Naive thymus-derived CD8-positive, alpha-beta T cell (primary cell): Measurements from ENCODE around the gene MAPT. TPM values are rescaled to one million over a fixed set of nuclear protein-coding genes. Genes with fewer than 3 reads are reported as not detected.
A peak's percentile ranks its signal among the peaks of the same experiment; 100 is the strongest.

Source experiments
- ATAC-seq, 2 donors: fragments of 150-1000 bp; cut with Tn5 transposase in 1 of 2; sonication (Bioruptor Pico), chemical (Tn5 transposase) in 1 of 2; 1 replicate in 1 of 2; 2 replicates in 1 of 2; pipeline ENCODE4 v1.10.0; 2021; ENCODE audit warnings: mild to moderate bottlenecking in 2 of 2, moderate library complexity in 2 of 2
- POLR2A ChIA-PET: fragments of 350-600 bp; sonication (Branson Sonifier 250); formaldehyde crosslinking; loops from one replicate; lab custom pipeline; 2021; ENCODE audit warnings: antibody characterized with exemption; lab: Charles Lee
- DNase-seq, 10 donors: peaks; one replicate each; pipeline versions ENCODE4 v3.0.0 to v3.0.0-alpha.2; 2020 to 2022
- H3K27ac Mint-ChIP-seq, 10 donors: one replicate each; pipeline ENCODE4 v1.8.0; 2020 to 2022; ENCODE audit warnings: mild to moderate bottlenecking in 10 of 10, mixed read lengths in 10 of 10, moderate library complexity in 4 of 10, inconsistent platforms in 1 of 10
- H3K27me3 Mint-ChIP-seq, 5 donors: one replicate each; pipeline ENCODE4 v1.8.0; 2021 to 2022; ENCODE audit warnings: mixed read lengths in 5 of 5
- H3K36me3 Mint-ChIP-seq, 3 donors: one replicate each; pipeline ENCODE4 v1.8.0; 2020 to 2022; ENCODE audit warnings: mixed read lengths in 3 of 3, mild to moderate bottlenecking in 2 of 3, inconsistent platforms in 1 of 3
- H3K4me1 Mint-ChIP-seq, 4 donors: one replicate each; pipeline ENCODE4 v1.8.0; 2021 to 2022; ENCODE audit warnings: mixed read lengths in 4 of 4
- H3K4me3 Mint-ChIP-seq, 10 donors: one replicate each; pipeline ENCODE4 v1.8.0; 2020 to 2022; ENCODE audit warnings: mild to moderate bottlenecking in 10 of 10, mixed read lengths in 10 of 10, moderate library complexity in 6 of 10, inconsistent platforms in 1 of 10
- H3K9me3 Mint-ChIP-seq, 9 donors: one replicate each; pipeline ENCODE4 v1.8.0; 2020 to 2022; ENCODE audit warnings: mixed read lengths in 9 of 9, mild to moderate bottlenecking in 3 of 9, inconsistent platforms in 1 of 9, moderate library complexity in 1 of 9
- polyA plus RNA-seq, 3 donors: library from polyadenylated mRNA; unstranded; fragments of 300-500 nt; fragmentation: Illumina TruSeq; gene quantifications; one replicate each; pipeline ENCODE4 v1.2.3, GENCODE V29; 2021
- total RNA-seq, 8 experiments: library from RNA in 2 of 8; stranded (reverse) in 2 of 8; gene quantifications; one replicate each; pipeline ENCODE4 v1.2.3 and lab custom pipeline; 2021 to 2026

MAPT gene
- total and polyA plus RNA-seq, 5 experiments from 2014 or later = 0.14 to 0.86 (median 0.33) TPM

DNA sequence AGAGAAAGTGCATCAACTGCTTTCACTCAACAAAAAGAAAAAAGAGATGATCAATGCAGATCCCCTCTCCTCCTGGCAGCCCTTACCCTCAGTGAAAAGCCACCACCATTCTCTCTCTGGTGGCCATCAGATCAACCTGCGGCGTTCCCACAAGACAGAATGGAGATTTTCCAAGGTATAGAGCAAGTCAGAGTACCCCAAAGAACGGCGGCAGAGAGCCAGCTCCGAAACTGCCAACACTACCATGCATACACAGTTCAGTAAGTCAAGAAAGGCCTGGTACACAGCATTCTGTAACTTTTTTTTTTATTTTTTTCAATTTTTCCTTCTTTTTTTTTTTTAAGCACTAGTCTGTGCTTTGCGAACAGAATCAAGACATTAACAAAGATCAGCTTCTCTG, 135.3 kb downstream of the MAPT start:
- POLR2A ChIA-PET = interaction anchor here (0.7 to 2.1 kb wide), 3 partner anchors 10 to 21 kb away, joined by 3 to 6 read pairs (median 3); no protein-coding TSS in a partner anchor
- Mint-ChIP-seq H3K9me3 (no peaks in the 10 kb centered on the region), H3K4me3 (peak overlapping the region in 1 of 10 donors; percentile 9), H3K27ac (peak overlapping the region in 9 of 10 donors; percentile 10 to 87 (median 50)), H3K36me3 (peaks cover 4 to 73% (median 15%) of the 10 kb centered on the region in 3 donors), H3K4me1 (peaks cover 20 to 43% (median 28%) of the 10 kb centered on the region in 4 donors), H3K27me3 (no peaks in the 10 kb centered on the region)
- DNase-seq (no peak), ATAC-seq (no peak)

DNA sequence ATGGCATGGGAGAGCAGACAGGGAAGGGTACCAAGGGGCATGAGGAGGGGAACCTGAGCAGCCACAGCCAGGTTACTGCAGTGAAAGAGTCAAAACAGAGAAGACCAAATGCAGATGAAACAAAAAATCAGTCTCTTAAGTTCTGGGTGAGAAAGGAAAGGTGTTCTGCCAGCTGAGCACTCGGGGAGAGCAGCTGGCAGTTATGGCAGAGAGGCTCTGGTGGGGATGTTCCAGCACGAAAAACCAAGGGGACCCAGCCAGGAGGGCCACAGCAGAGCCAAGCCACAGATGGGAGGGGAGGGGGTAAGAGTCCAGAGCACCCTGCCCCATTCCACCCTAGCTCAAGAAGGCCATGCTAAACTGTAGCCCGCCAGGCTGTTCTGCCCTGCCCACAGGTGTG, 136.4 kb downstream of the MAPT start:
- peaks cover 7 to 85% (median 17%) of the 10 kb centered on the region in 3 donors for H3K36me3 Mint-ChIP-seq
- no peaks in the 10 kb centered on the region for H3K27me3 Mint-ChIP-seq
- H3K9me3 Mint-ChIP-seq = no peaks in the 10 kb centered on the region
- POLR2A ChIA-PET = no interaction called here
- H3K4me1 Mint-ChIP-seq = peaks cover 16 to 36% (median 22%) of the 10 kb centered on the region in 4 donors
- ATAC-seq (no peak), DNase-seq (no peak)
- H3K27ac Mint-ChIP-seq = peak overlapping the region in 7 of 10 donors; percentile 28 to 90 (median 69)
- no peak overlapping the region for H3K4me3 Mint-ChIP-seq

DNA sequence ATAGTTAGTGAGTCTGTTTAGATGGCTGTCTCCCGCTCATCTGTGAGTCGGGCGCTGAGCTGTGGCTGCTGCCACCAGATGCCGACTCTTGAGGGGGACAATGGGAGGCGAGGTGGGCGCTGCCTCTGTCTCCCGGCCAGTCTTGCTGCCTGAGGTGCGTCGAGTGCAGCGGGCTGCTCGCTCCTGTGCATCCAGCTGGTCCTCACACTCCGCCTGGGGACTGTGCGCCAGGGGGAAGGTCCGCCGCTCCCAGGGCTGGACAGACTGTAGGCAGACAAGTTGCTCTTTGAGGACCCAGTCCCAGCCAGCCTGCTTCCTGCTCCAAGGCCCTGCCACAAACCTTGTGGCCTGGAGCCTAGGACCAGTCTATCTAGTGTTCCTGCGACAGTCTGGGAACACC, 137.1 kb downstream of the MAPT start:
- Mint-ChIP-seq H3K27me3 (no peaks in the 10 kb centered on the region), H3K9me3 (no peaks in the 10 kb centered on the region), H3K27ac (no peak overlapping the region), H3K4me3 (peak overlapping the region in 1 of 10 donors; percentile 48), H3K36me3 (peaks cover 7 to 89% (median 21%) of the 10 kb centered on the region in 3 donors), H3K4me1 (peaks cover 14 to 31% (median 19%) of the 10 kb centered on the region in 4 donors)
- DNase-seq (no peak), ATAC-seq (no peak)
- POLR2A ChIA-PET = interaction anchor here (0.7 kb wide), 1 partner anchor 10 kb away, joined by 3 read pairs; no protein-coding TSS in a partner anchor

DNA sequence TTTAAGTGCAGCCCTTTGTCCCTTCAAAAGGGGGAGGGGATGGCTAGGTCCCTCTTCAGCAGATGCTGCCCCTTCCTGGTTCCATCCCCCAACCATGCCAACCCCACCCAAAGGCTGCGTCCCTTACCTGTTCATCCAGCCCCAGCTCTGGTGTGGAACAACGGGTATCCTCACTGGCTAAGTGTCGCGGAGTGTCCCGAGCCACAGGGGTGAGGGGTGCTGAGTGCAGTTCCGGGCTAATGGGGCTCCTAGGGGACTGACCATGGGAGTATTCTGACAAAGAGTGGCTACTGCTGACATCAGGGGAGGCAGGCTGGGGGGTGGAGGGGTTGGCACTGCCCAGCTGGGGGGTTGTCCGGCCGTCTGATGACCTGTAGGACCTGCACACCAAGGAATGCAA, 137.6 kb downstream of the MAPT start:
- no peak for DNase-seq
- Mint-ChIP-seq H3K27ac (peak overlapping the region in 2 of 10 donors; percentile 11 to 65), H3K9me3 (no peaks in the 10 kb centered on the region), H3K36me3 (peaks cover 7 to 94% (median 23%) of the 10 kb centered on the region in 3 donors), H3K4me1 (peaks cover 14 to 26% (median 19%) of the 10 kb centered on the region in 4 donors), H3K27me3 (no peaks in the 10 kb centered on the region), H3K4me3 (peak overlapping the region in 1 of 10 donors; percentile 48)
- ATAC-seq = no peak
- POLR2A ChIA-PET = interaction anchor here (0.7 to 1.2 kb wide), 2 partner anchors 9 to 162 kb away, joined by 3 to 4 read pairs; partner anchors contain the start of gene KANSL1

DNA sequence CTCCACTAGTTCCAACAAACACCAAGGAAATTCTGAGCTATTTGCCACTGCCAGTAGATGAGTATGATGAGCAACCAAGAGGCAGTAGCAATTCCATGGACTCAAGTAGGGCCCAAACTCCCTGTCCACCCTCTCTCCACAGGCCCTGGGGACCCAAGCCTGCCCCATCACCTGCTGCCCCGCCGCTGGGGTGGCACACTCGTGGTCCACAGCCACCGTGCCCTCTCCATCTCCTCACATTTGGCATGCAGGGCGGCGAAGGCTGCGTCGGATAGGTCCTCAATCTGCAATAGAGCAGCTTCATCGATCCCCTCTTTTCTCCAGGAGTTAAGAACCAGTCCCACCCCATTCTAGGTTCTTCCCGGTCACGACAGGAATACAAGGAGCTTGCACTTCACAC, 138.6 kb downstream of the MAPT start:
- H3K4me1 Mint-ChIP-seq = peaks cover 13 to 19% (median 17%) of the 10 kb centered on the region in 4 donors
- no peak for ATAC-seq

DNA sequence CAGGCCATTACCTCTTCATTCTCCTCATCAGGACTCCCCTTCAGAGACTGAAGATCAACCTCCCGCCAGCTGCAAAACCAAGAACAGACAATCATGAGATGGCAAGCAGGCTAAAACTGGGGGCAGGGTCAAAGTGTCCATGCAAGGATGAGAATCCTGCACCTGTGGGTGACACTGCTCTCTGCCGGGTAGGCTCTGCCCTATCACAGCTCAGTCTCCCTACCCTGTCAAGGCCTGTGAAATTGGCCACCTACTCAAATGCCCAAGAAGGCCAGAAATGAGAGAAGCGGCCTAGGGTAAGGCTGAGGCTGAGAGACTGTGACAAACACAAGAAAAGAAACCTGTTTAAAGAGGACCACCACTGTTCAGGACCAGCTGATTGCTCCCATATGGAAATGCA, 139.0 kb downstream of the MAPT start:
- Mint-ChIP-seq H3K9me3 (no peaks in the 10 kb centered on the region), H3K27me3 (no peaks in the 10 kb centered on the region), H3K27ac (peak overlapping the region in 5 of 10 donors; percentile 9 to 79 (median 42)), H3K4me1 (peaks cover 10 to 24% (median 15%) of the 10 kb centered on the region in 4 donors), H3K36me3 (peaks cover 13 to 98% (median 28%) of the 10 kb centered on the region in 3 donors), H3K4me3 (no peak overlapping the region)
- DNase-seq = no peak
- POLR2A ChIA-PET = no interaction called here
- no peak for ATAC-seq

More for the DNA sequence above, 138.6 kb downstream of the MAPT start:
- H3K36me3 Mint-ChIP-seq = peaks cover 9 to 98% (median 25%) of the 10 kb centered on the region in 3 donors
- no peak for DNase-seq
- H3K27ac Mint-ChIP-seq = peak overlapping the region in 7 of 10 donors; percentile 9 to 79 (median 54)
- POLR2A ChIA-PET = interaction anchor here (1.2 kb wide), 1 partner anchor 161 kb away, joined by 4 read pairs; the partner anchor contains the start of gene KANSL1
- no peak overlapping the region for H3K4me3 Mint-ChIP-seq
- H3K9me3 Mint-ChIP-seq = no peaks in the 10 kb centered on the region
- no peaks in the 10 kb centered on the region for H3K27me3 Mint-ChIP-seq

DNA sequence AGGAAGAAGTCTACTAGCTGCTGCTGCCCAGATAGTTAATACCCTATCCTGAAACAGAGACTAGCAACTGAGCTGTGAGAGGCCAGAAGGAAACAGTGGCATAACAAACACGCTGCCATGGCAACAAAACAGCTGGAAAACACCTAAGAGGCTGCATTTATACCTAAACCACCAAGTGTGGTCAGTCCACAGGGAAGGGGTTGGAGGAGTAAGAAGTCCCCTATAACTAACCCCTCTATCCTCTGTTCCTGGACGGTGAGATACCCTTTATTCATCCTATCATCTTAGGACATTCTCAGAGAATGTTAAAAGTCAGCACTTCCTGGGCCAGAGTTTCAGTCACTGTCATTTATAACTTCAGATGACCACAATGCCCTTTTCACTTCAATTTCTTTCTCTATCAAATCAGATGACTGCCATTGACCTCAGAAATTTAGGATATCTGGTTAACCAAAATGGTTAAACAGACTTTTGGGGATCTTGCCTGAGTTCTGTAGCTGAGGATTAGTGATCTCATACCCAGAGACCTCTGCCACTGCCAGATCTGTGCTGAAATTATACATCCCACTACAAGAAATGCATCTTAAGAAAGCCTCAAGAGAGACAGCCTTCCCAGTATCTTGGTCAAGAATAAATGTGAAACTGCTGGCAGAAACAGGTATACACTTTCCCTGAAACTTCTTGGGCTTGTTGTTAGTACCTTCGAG, 140.9 kb downstream of the MAPT start:
- Mint-ChIP-seq H3K27me3 (no peaks in the 10 kb centered on the region), H3K36me3 (peaks cover 14 to 99% (median 32%) of the 10 kb centered on the region in 3 donors), H3K4me1 (peaks cover 0 to 14% (median 6%) of the 10 kb centered on the region in 4 donors), H3K27ac (peak overlapping the region; percentile 14 to 80 (median 39)), H3K4me3 (no peak overlapping the region), H3K9me3 (no peaks in the 10 kb centered on the region)
- POLR2A ChIA-PET = no interaction called here
- DNase-seq (no peak), ATAC-seq (peak; percentile 25)

DNA sequence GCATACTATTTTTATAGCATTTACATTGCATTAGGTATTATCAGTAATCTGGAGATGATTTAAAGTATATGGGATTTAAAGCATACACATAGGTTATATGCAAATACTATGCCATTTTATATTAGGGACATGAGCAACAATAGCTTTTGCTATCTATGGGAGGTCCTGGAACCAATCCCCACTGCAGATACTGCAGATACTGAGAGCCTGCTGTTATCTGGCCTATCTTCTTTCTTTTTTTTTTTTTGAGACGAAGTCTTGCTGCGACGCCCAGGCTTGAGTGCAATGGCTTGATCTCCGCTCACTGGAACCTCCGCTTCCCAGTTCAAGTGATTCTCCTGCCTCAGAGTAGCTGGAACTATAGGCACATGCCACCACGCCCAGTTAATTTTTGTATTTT, 142.1 kb downstream of the MAPT start:
- no peak for DNase-seq
- Mint-ChIP-seq H3K27ac (peak overlapping the region in 4 of 10 donors; percentile 43 to 80 (median 74)), H3K36me3 (peaks cover 14 to 99% (median 27%) of the 10 kb centered on the region in 3 donors), H3K9me3 (no peaks in the 10 kb centered on the region), H3K4me1 (peaks cover 0 to 12% (median 2%) of the 10 kb centered on the region in 4 donors), H3K27me3 (no peaks in the 10 kb centered on the region), H3K4me3 (no peak overlapping the region)
- POLR2A ChIA-PET = no interaction called here
- ATAC-seq = no peak

DNA sequence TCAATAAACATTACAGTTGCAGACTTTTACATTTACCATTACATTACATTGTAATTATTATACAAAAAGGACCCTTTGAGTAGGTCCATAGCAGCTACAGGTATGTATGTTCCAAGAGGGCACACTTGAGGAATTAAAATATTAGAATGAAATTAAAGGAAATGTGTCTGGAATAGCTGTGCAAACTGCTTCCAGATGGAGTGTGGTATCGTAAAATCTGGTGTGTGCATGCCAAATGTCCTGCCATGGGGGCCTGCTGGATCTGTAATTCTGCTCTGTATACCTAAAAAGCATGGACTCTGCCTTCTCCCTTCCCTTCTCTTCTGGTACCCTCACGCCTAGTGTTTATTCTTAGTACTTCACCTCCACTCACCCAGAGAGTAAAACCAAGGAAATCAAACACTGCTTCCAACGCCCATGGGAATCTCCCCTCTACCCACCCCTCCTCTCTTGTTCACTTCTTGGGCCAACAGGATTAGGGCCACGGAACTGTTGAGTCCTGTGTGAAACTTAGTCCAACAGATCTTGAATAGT, 143.4 kb downstream of the MAPT start:
- POLR2A ChIA-PET = no interaction called here
- Mint-ChIP-seq H3K4me1 (peaks cover 0 to 12% (median 2%) of the 10 kb centered on the region in 4 donors), H3K9me3 (no peaks in the 10 kb centered on the region), H3K36me3 (peaks cover 14 to 94% (median 25%) of the 10 kb centered on the region in 3 donors), H3K27me3 (no peaks in the 10 kb centered on the region), H3K27ac (peak overlapping the region in 7 of 10 donors; percentile 7 to 89 (median 57)), H3K4me3 (no peak overlapping the region)
- ATAC-seq (no peak), DNase-seq (no peak)

DNA sequence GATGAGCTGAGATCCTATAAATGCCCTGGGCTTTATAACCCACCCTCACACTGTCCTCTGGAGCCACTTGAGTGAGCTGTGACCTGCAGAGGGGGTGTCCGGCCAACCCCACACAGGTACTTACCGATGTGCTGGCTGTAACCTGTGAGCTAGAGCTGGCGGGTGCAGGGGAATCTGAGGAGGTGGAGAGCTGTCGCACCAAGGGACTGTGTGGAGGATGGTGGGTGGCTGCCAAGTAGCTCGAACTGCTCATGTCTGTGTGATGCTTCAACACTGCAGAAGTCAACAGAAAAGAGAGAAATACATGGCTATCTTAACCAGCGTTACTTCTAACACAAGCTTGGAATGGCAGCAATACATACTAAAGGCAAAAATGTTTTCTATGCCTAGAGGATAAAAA, 144.1 kb downstream of the MAPT start:
- Mint-ChIP-seq H3K4me1 (peaks cover 0 to 12% (median 2%) of the 10 kb centered on the region in 4 donors), H3K27ac (peak overlapping the region in 7 of 10 donors; percentile 18 to 89 (median 57)), H3K36me3 (peaks cover 14 to 94% (median 21%) of the 10 kb centered on the region in 3 donors), H3K27me3 (no peaks in the 10 kb centered on the region), H3K9me3 (no peaks in the 10 kb centered on the region), H3K4me3 (no peak overlapping the region)
- DNase-seq (no peak), ATAC-seq (no peak)
- POLR2A ChIA-PET = interaction anchor here (0.6 kb wide), 1 partner anchor 1356 kb away, joined by 5 read pairs; no protein-coding TSS in a partner anchor

DNA sequence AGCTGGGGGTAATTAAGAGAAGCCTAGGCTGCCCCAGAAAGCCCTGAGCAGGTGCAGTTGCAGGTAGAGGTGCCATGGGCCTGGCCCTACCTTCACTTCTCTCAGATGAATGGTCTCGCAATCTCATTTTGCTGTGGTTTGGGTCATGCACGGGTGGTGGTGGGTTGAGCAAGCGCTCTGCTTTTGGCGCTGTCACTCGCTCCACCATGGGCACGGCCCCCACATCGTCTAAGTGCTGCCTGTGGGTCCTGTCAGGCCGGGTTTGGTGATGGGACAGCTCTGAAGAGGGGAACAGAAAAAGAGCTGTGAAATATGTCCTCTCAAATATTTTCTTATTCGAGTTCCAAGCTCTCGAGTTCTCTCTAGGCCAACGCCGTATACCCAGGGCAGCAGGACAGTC, 144.6 kb downstream of the MAPT start:
- H3K27ac Mint-ChIP-seq = peak overlapping the region in 2 of 10 donors; percentile 19 to 53
- DNase-seq = no peak
- POLR2A ChIA-PET = interaction anchor here (0.6 to 0.9 kb wide), 3 partner anchors 10 to 1357 kb away, joined by 3 to 5 read pairs (median 4); no protein-coding TSS in a partner anchor
- H3K27me3 Mint-ChIP-seq = no peaks in the 10 kb centered on the region
- H3K9me3 Mint-ChIP-seq = no peaks in the 10 kb centered on the region
- H3K4me1 Mint-ChIP-seq = peaks cover under 1 to 17% (median 4%) of the 10 kb centered on the region in 4 donors
- peaks cover 14 to 95% (median 20%) of the 10 kb centered on the region in 3 donors for H3K36me3 Mint-ChIP-seq
- no peak overlapping the region for H3K4me3 Mint-ChIP-seq
- no peak for ATAC-seq

DNA sequence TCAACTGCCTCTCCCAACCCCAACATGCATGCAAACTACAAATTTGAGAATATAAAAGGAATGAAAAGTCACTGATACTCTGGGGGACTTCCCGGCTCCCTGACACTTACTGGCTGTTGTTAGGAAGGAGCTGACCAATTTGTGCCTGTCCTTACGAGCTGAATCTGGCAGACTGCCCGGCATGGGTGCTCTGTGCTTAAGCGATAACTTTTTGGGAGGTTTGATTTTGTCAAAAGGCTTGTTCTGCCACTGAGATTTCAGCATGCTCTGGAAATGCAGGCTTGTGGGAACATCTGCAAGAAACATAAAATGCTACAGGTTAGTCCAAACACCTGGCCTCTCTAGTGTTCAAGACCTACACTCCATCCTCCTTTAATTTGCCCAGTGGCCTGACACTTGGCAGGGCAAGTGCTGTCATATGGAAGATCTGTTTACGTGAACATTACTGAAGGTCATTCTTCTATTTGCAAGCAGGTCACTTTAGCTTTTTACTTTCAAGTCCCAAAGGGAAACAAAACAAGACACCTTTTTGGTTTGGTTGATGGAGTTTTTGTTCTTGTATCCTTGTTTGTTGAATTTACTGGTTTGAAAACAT, 145.3 kb downstream of the MAPT start:
- POLR2A ChIA-PET = interaction anchor here (0.6 to 0.9 kb wide), 2 partner anchors 10 to 158 kb away, joined by 3 to 4 read pairs; no protein-coding TSS in a partner anchor
- ATAC-seq (no peak), DNase-seq (no peak)
- H3K36me3 Mint-ChIP-seq = peaks cover 9 to 95% (median 19%) of the 10 kb centered on the region in 3 donors
- H3K4me3 Mint-ChIP-seq = no peak overlapping the region
- peaks cover 7 to 25% (median 10%) of the 10 kb centered on the region in 4 donors for H3K4me1 Mint-ChIP-seq
- H3K9me3 Mint-ChIP-seq = no peaks in the 10 kb centered on the region
- H3K27me3 Mint-ChIP-seq = no peaks in the 10 kb centered on the region
- peak overlapping the region in 2 of 10 donors; percentile 10 to 63 for H3K27ac Mint-ChIP-seq
